HCT116 (cell line): Measurements from ENCODE around the gene EEF1AKMT4. TPM values are rescaled to one million over a fixed set of nuclear protein-coding genes. Genes with fewer than 3 reads are reported as not detected.

Source experiments
- ATAC-seq: fragments of 200-7000 bp; cut with Tn5 transposase; 2 replicates; pipeline ENCODE4 v1.9.1; 2020; ENCODE audit warnings: mild to moderate bottlenecking, moderate library complexity
- BruUV-seq: library from RNA; stranded (reverse); fragments of 400-500 nt; replicated peaks from 2 replicates; lab custom pipeline; 2021; lab: Mats Ljungman, UMichigan
- CTCF ChIA-PET: fragments of 300-600 bp; sonication (Branson Sonifier 250); formaldehyde crosslinking; loops from one replicate; lab custom pipeline; 2021; ENCODE audit warnings: antibody characterized with exemption; lab: Charles Lee
- POLR2A ChIA-PET: fragments of 300-600, 350-600 bp; sonication (Branson Sonifier 250); formaldehyde crosslinking; loops from one replicate; lab custom pipeline; 2021; ENCODE audit warnings: antibody characterized with exemption; lab: Charles Lee
- RAD21 ChIA-PET, 2 experiments: fragments of 300-600 bp; sonication (Branson Sonifier 250); formaldehyde crosslinking; loops; one replicate each; lab custom pipeline; 2023; ENCODE audit warnings: low total read pairs in 2 of 2; ENCODE audit not compliant: uncharacterized antibody in 2 of 2, unreplicated experiment in 2 of 2, low non-redundant PET in 1 of 2; lab: Charles Lee
- DNase-seq: peaks from one replicate; pipeline ENCODE4 v3.0.0-alpha.2; 2010; ENCODE audit warnings: low read depth, low spot score
- H2AFZ ChIP-seq: fragments of 200-600 bp; shearing (Covaris generic), sonication (generic); 2 replicates; pipeline ENCODE4 v1.6.1; 2017; ENCODE audit warnings: low read depth, mixed run types, mixed read lengths, antibody characterized with exemption, low read length; ENCODE audit not compliant: poor library complexity, severe bottlenecking
- H3K27ac ChIP-seq: 2 replicates; pipeline ENCODE4 v1.5.1; 2012; ENCODE audit warnings: low read depth, low read length
- H3K27me3 ChIP-seq: fragments of 200-600 bp; sonication (generic); 2 replicates; pipeline ENCODE4 v1.6.1; 2016; ENCODE audit warnings: mixed run types, low read length, mixed read lengths; ENCODE audit not compliant: insufficient read depth
- H3K36me3 ChIP-seq, 2 experiments: fragments of 200-500 bp in 1 of 2; fragments of 200-600 bp in 1 of 2; sonication (Bioruptor generic) in 1 of 2; sonication (generic) in 1 of 2; 2 replicates each; pipeline versions ENCODE4 v1.5.1 to v1.6.1; 2014 to 2016; ENCODE audit warnings: low read length in 2 of 2, inconsistent platforms in 1 of 2, mixed read lengths in 1 of 2, mixed run types in 1 of 2; ENCODE audit not compliant: insufficient read depth in 2 of 2, control insufficient read depth in 1 of 2
- H3K4me1 ChIP-seq, 2 experiments: fragments of 200-600 bp in 1 of 2; sonication (generic) in 1 of 2; 2 replicates each; pipeline versions ENCODE4 v1.5.1 to v1.6.1; 2012 to 2017; ENCODE audit warnings: low read length in 2 of 2, inconsistent platforms in 1 of 2, mild to moderate bottlenecking in 1 of 2, mixed read lengths in 1 of 2, mixed run types in 1 of 2, moderate library complexity in 1 of 2; ENCODE audit not compliant: insufficient read depth in 2 of 2, control insufficient read depth in 1 of 2
- H3K4me2 ChIP-seq: fragments of 200-600 bp; sonication (generic); 2 replicates; pipeline ENCODE4 v1.6.1; 2017; ENCODE audit warnings: mixed run types, low read length, mixed read lengths
- H3K4me3 ChIP-seq, 2 experiments: fragments of 200-600 bp in 1 of 2; sonication (generic) in 1 of 2; replicated peaks in 1 of 2; 2 replicates each; pipeline ENCODE4 v1.5.1; 2011 to 2016; ENCODE audit warnings: low read length in 2 of 2, control low read depth in 1 of 2, low read depth in 1 of 2, mild to moderate bottlenecking in 1 of 2, mixed read lengths in 1 of 2, mixed run types in 1 of 2
- H3K79me2 ChIP-seq: fragments of 200-600 bp; sonication (generic); 2 replicates; pipeline ENCODE4 v1.6.1; 2017; ENCODE audit warnings: mild to moderate bottlenecking, mixed run types, low read length, moderate library complexity, mixed read lengths; ENCODE audit not compliant: insufficient read depth
- H3K9ac ChIP-seq: fragments of 200-600 bp; sonication (generic); 2 replicates; pipeline ENCODE4 v1.6.1; 2016; ENCODE audit warnings: low read length, mixed read lengths
- H3K9me2 ChIP-seq: fragments of 200-600 bp; sonication (generic), shearing (Covaris generic); 2 replicates; pipeline ENCODE4 v1.6.1; 2017; ENCODE audit warnings: mixed run types, mild to moderate bottlenecking, moderate library complexity; ENCODE audit not compliant: insufficient read depth
- H3K9me3 ChIP-seq, 2 experiments: fragments of 200-500 bp in 1 of 2; fragments of 200-600 bp in 1 of 2; sonication (Bioruptor generic) in 1 of 2; sonication (generic) in 1 of 2; 2 replicates each; pipeline ENCODE4 v1.6.1; 2014 to 2017; ENCODE audit warnings: low read length in 2 of 2, mixed read lengths in 2 of 2, inconsistent platforms in 1 of 2, low read depth in 1 of 2, mild to moderate bottlenecking in 1 of 2, mixed run types in 1 of 2, moderate library complexity in 1 of 2; ENCODE audit not compliant: control insufficient read depth in 1 of 2, insufficient read depth in 1 of 2
- H4K20me1 ChIP-seq: fragments of 200-600 bp; sonication (generic), shearing (Covaris generic); 2 replicates; pipeline ENCODE4 v1.6.1; 2017; ENCODE audit warnings: mixed run types, mild to moderate bottlenecking, moderate library complexity; ENCODE audit not compliant: insufficient read depth
- ATF3 ChIP-seq: IDR thresholded peaks from 2 replicates; pipeline ENCODE4 v1.6.1; 2012
- CBX3 ChIP-seq: IDR thresholded peaks from 2 replicates; pipeline ENCODE4 v1.6.1; 2012; ENCODE audit warnings: low read depth
- CEBPB ChIP-seq: IDR thresholded peaks from 2 replicates; pipeline ENCODE4 v1.6.1; 2012; ENCODE audit warnings: low read depth
- EGR1 ChIP-seq: IDR thresholded peaks from 2 replicates; pipeline ENCODE4 v1.6.1; 2012; ENCODE audit warnings: low read depth
- EZH2phosphoT487 ChIP-seq: fragments of 200-600 bp; IDR thresholded peaks from 2 replicates; pipeline ENCODE4 v1.6.1; 2018; ENCODE audit warnings: antibody characterized with exemption, borderline replicate concordance
- RAD21 ChIP-seq: IDR thresholded peaks from 2 replicates; pipeline ENCODE4 v1.6.1; 2012; ENCODE audit warnings: low read depth, mild to moderate bottlenecking
- ZBTB33 ChIP-seq: IDR thresholded peaks from 2 replicates; pipeline ENCODE4 v1.6.1; 2011; ENCODE audit warnings: mild to moderate bottlenecking, low read length, moderate library complexity; ENCODE audit not compliant: insufficient replicate concordance; ENCODE audit errors: extremely low read depth
- ZNF274 ChIP-seq: fragments of 200-500 bp; sonication (Bioruptor generic); IDR thresholded peaks from 2 replicates; pipeline ENCODE4 v1.6.1; 2014; ENCODE audit warnings: mild to moderate bottlenecking, low read depth, low read length, inconsistent platforms
- intact Hi-C: fragments of 100-400 bp; cut with micrococcal nuclease; formaldehyde crosslinking; loops from 2 replicates; pipeline ENCODE4 v1.10.0; 2022
- total RNA-seq: library from RNA; stranded (reverse); gene quantifications from one replicate; pipeline ENCODE4 v1.2.1, GENCODE V29; 2021; ENCODE audit not compliant: unreplicated experiment

Gene EEF1AKMT4
- total RNA-seq, 1 experiment from 2014 or later, result 10.5 TPM

GRCh38 chr3:184236033-184236410, 13.4 kb upstream of the EEF1AKMT4 start (continued):
- no peak for TF ChIP-seq CEBPB

GRCh38 chr3:184236636-184237035, 12.8 kb upstream of the EEF1AKMT4 start:
- H3K27me3 ChIP-seq, result no peaks in the 10 kb centered on the region
- no peak for DNase-seq
- H3K4me1 ChIP-seq, result peaks cover 12 to 17% of the 10 kb centered on the region in 2 experiments

More at GRCh38 chr3:184236636-184237035, 12.8 kb upstream of the EEF1AKMT4 start:
- CTCF ChIA-PET, result interaction anchor here (2.3 kb wide), 1 partner anchor 9 kb away, joined by 9 read pairs; no protein-coding TSS in a partner anchor
- Histone ChIP-seq H4K20me1 (no peaks in the 10 kb centered on the region), H3K9ac (no peak overlapping the region), H3K79me2 (no peaks in the 10 kb centered on the region)
- no peak for ATAC-seq
- POLR2A ChIA-PET, result no interaction called here
- no peak for TF ChIP-seq EZH2phosphoT487
- TF ChIP-seq RAD21, result no peak
- no peak for TF ChIP-seq CBX3
- no peak for TF ChIP-seq ATF3
- no peak for TF ChIP-seq ZNF274
- no peak for TF ChIP-seq EGR1
- no peak for TF ChIP-seq ZBTB33
- TF ChIP-seq CEBPB, result no peak
- TF ChIP-seq, all 23 proteins: peak for 0
- H3K9me3 ChIP-seq, result no peaks in the 10 kb centered on the region
- H2AFZ ChIP-seq, result no peak overlapping the region
- no TSS peak for BruUV-seq
- RAD21 ChIA-PET, result interaction anchor here in 1 of 2 experiments (0.6 kb wide), 2 partner anchors 52 to 62 kb away, joined by 3 to 4 read pairs; no protein-coding TSS in a partner anchor
- H3K27ac ChIP-seq, result no peak overlapping the region
- no peak overlapping the region for H3K4me2 ChIP-seq
- no peaks in the 10 kb centered on the region for H3K36me3 ChIP-seq
- intact Hi-C loops, result no loop called here
- H3K9me2 ChIP-seq, result no peaks in the 10 kb centered on the region
- H3K4me3 ChIP-seq, result no peak overlapping the region
